ENCODE measurements around the gene TYW3. TPM values are rescaled to one million over a fixed set of nuclear protein-coding genes. Genes with fewer than 3 reads are reported as not detected.

The TYW3 gene
- total and polyA plus RNA-seq, 12 donors = 9.7 to 50.2 (median 22.4) TPM

- TF ChIP-seq, protein P1, sequence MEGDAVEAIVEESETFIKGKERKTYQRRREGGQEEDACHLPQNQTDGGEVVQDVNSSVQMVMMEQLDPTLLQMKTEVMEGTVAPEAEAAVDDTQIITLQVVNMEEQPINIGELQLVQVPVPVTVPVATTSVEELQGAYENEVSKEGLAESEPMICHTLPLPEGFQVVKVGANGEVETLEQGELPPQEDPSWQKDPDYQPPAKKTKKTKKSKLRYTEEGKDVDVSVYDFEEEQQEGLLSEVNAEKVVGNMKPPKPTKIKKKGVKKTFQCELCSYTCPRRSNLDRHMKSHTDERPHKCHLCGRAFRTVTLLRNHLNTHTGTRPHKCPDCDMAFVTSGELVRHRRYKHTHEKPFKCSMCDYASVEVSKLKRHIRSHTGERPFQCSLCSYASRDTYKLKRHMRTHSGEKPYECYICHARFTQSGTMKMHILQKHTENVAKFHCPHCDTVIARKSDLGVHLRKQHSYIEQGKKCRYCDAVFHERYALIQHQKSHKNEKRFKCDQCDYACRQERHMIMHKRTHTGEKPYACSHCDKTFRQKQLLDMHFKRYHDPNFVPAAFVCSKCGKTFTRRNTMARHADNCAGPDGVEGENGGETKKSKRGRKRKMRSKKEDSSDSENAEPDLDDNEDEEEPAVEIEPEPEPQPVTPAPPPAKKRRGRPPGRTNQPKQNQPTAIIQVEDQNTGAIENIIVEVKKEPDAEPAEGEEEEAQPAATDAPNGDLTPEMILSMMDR (IDR thresholded peaks at IDR 0.05) = no peak
- no peak for TF ChIP-seq POLR2A (IDR thresholded peaks at IDR 0.05)
- DNase-seq = no peak
- Histone ChIP-seq H3K36me3 (replicated peaks in 1 of 2) (no peaks in the 10 kb centered on the region), H3K4me1 (replicated peaks in 1 of 2) (peaks cover 0 to 6% of the 10 kb centered on the region in 2 donors), H3K9me3 (replicated peaks in 1 of 3) (no peaks in the 10 kb centered on the region), H3K27me3 (peaks cover 8% of the 10 kb centered on the region), H3K27ac (no peak overlapping the region), H3K4me3 (no peak overlapping the region)
- WGBS, 4 donors = 87 to 94% (median 90%) methylated on average over 1 of the region's 1 CpG
- intact Hi-C loops (cut with DNase I) = loop anchor here in 1 of 2 donors (10.0 kb wide), 1 partner anchor 417 kb away; no protein-coding TSS in a partner anchor
These were observed 44.6 kb downstream of the TYW3 start for GRCh38 chr1:74777525-74777924.

GRCh38 chr1:74779750-74780149 is 46.8 kb downstream of the TYW3 start:
- Histone ChIP-seq H3K9me3 (replicated peaks in 1 of 3) (no peaks in the 10 kb centered on the region), H3K4me1 (replicated peaks in 1 of 2) (no peaks in the 10 kb centered on the region), H3K27ac (no peak overlapping the region), H3K36me3 (replicated peaks in 1 of 2) (no peaks in the 10 kb centered on the region), H3K27me3 (no peaks in the 10 kb centered on the region), H3K4me3 (no peak overlapping the region)
- TF ChIP-seq POLR2A (IDR thresholded peaks at IDR 0.05) = no peak
- TF ChIP-seq, protein P1 (IDR thresholded peaks at IDR 0.05) = no peak
- no peak for DNase-seq
- intact Hi-C loops (cut with DNase I) = loop anchor here in 1 of 2 donors (10.0 kb wide), 1 partner anchor 415 kb away; no protein-coding TSS in a partner anchor

DNA sequence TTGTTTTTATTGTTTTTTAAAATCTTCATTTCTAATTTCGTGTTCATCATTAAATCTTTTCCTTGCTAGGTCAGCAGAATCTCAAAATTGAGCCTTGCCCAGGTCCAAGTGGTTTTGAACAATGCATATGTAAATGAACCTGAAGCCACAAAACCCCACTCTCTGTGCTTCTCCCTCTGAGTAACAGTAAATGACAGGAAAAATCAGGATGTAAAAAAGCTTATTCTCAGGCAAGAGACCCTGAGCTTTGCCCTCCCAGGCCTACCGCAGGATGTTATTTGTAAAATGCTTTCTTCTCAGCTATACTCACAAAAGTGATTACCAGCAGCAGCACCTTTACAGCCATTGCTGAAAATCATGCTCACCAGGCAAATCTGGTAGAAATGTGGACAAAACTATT is 47.6 kb downstream of the TYW3 start:
- H3K9me3 ChIP-seq (replicated peaks in 1 of 3) = no peaks in the 10 kb centered on the region
- 49 to 60% (median 54%) methylated on average over 2 of the region's 2 CpGs for WGBS, 4 donors
- DNase-seq = no peak
- TF ChIP-seq POLR2A (IDR thresholded peaks at IDR 0.05) = no peak
- TF ChIP-seq, protein P1 (IDR thresholded peaks at IDR 0.05) = no peak
- H3K4me3 ChIP-seq = no peak overlapping the region
- H3K36me3 ChIP-seq (replicated peaks in 1 of 2) = no peaks in the 10 kb centered on the region
- intact Hi-C loops (cut with DNase I) = no loop called here
- H3K27me3 ChIP-seq = no peaks in the 10 kb centered on the region
- no peak overlapping the region for H3K27ac ChIP-seq
- no peaks in the 10 kb centered on the region for H3K4me1 ChIP-seq (replicated peaks in 1 of 2)

DNA sequence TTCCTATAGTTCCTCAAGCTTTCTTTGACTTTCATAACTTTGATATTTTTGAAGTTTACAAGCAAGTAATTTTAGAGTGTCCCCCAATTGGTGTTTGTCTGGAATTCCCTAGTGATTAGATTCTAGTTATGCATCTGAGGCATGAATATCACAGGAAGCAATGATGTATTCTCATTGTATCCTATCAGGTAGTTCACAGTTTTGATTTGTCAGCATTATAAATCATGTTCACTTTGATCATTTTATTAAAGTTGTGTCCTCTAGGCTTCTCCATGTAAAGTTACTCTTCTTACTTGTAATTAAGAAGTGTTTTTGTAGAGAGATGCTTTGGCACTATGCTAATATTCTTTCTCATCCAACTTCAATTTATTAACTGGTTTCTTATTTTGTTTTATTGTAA is 53.0 kb downstream of the TYW3 start:
- DNase-seq = no peak
- Histone ChIP-seq H3K36me3 (replicated peaks in 1 of 2) (no peaks in the 10 kb centered on the region), H3K4me3 (no peak overlapping the region), H3K4me1 (replicated peaks in 1 of 2) (no peaks in the 10 kb centered on the region), H3K27ac (no peak overlapping the region), H3K9me3 (replicated peaks in 1 of 3) (no peaks in the 10 kb centered on the region), H3K27me3 (no peaks in the 10 kb centered on the region)
- intact Hi-C loops (cut with DNase I) = no loop called here
- TF ChIP-seq, protein P1 (IDR thresholded peaks at IDR 0.05) = no peak
- no peak for TF ChIP-seq POLR2A (IDR thresholded peaks at IDR 0.05)
